ENCODE results near the gene ETV5. TPM values are rescaled to one million over a fixed set of nuclear protein-coding genes. Genes with fewer than 3 reads are reported as not detected.

ETV5 gene
- 8.9 and 9.9 TPM in 2 replicates for total RNA-seq

GRCh38 chr3:186108941-186109865 is at the start of gene ETV5:
ETV5 (minus strand) TSS chr3:186109089; CDS start chr3:186105868, 3,221 bp downstream.

Other genes starting within 250 kb of the ETV5 start
- 188 and 217 TPM in 2 replicates for gene TRA2B, start 171.1 kb downstream of the ETV5 start, total RNA-seq

Data from bladder microvascular endothelial cell (primary cell).